GM23338 (cell line): Measurements from ENCODE around the gene UMODL1. TPM values are rescaled to one million over a fixed set of nuclear protein-coding genes. Genes with fewer than 3 reads are reported as not detected.

ENCODE experiments used
- ATAC-seq: fragments of 200-7000 bp; cut with Tn5 transposase; 3 replicates; pipeline ENCODE4 v1.9.1; 2020
- DNase-seq: peaks from one replicate; pipeline ENCODE4 v3.0.0-alpha.2; 2015; ENCODE audit warnings: low spot score
- H2AFZ ChIP-seq: fragments of 200-600 bp; sonication (generic); 2 replicates; pipeline ENCODE4 v1.8.0; 2016; ENCODE audit warnings: antibody characterized with exemption, mild to moderate bottlenecking, moderate library complexity
- H3F3A ChIP-seq: fragments of 200-600 bp; sonication (generic); replicated peaks from 2 replicates; pipeline ENCODE4 v1.8.0; 2017; ENCODE audit warnings: antibody characterized with exemption, mixed run types, low read depth
- H3K27ac ChIP-seq: fragments of 200-600 bp; sonication (generic); 2 replicates; pipeline ENCODE4 v1.6.1; 2016; ENCODE audit warnings: low read depth
- H3K27me3 ChIP-seq: fragments of 200-600 bp; sonication (generic); 2 replicates; pipeline ENCODE4 v1.8.0; 2016; ENCODE audit warnings: mild to moderate bottlenecking, mixed run types, moderate library complexity; ENCODE audit not compliant: insufficient read depth
- H3K36me3 ChIP-seq: fragments of 200-600 bp; sonication (generic); 2 replicates; pipeline ENCODE4 v1.8.0; 2016; ENCODE audit warnings: mild to moderate bottlenecking; ENCODE audit not compliant: insufficient read depth
- H3K4me1 ChIP-seq: fragments of 200-600 bp; sonication (generic); 2 replicates; pipeline ENCODE4 v1.8.0; 2016; ENCODE audit warnings: mild to moderate bottlenecking, moderate library complexity; ENCODE audit not compliant: insufficient read depth
- H3K4me2 ChIP-seq: fragments of 200-600 bp; sonication (generic); 2 replicates; pipeline ENCODE4 v1.7.1; 2017; ENCODE audit warnings: mixed run types
- H3K4me3 ChIP-seq: fragments of 200-600 bp; sonication (generic); 2 replicates; pipeline ENCODE4 v1.6.1; 2016; ENCODE audit warnings: mixed run types
- H3K79me2 ChIP-seq: fragments of 200-600 bp; sonication (generic); replicated peaks from 2 replicates; pipeline ENCODE4 v1.8.0; 2017; ENCODE audit warnings: mild to moderate bottlenecking; ENCODE audit not compliant: insufficient read depth
- H3K9me2 ChIP-seq: fragments of 200-600 bp; sonication (generic); 2 replicates; pipeline ENCODE4 v1.8.0; 2017; ENCODE audit not compliant: insufficient read depth
- H4K20me1 ChIP-seq: fragments of 200-600 bp; sonication (generic); replicated peaks from 2 replicates; pipeline ENCODE4 v1.8.0; 2017; ENCODE audit warnings: mild to moderate bottlenecking; ENCODE audit not compliant: insufficient read depth
- H3K27ac Mint-ChIP-seq: 2 replicates; pipeline ENCODE4 v1.8.0; 2020; ENCODE audit warnings: inconsistent platforms, mild to moderate bottlenecking, moderate library complexity, mixed read lengths
- H3K27me3 Mint-ChIP-seq: 3 replicates; pipeline ENCODE4 v1.8.0; 2022; ENCODE audit warnings: low read depth, mild to moderate bottlenecking, moderate library complexity, mixed read lengths, inconsistent platforms; ENCODE audit not compliant: insufficient read depth, poor library complexity
- H3K36me3 Mint-ChIP-seq: 3 replicates; pipeline ENCODE4 v1.8.0; 2021; ENCODE audit warnings: low read depth, mild to moderate bottlenecking, inconsistent platforms, moderate library complexity, mixed read lengths
- H3K4me1 Mint-ChIP-seq: 3 replicates; pipeline ENCODE4 v1.8.0; 2020; ENCODE audit warnings: mild to moderate bottlenecking, inconsistent platforms, mixed read lengths
- H3K4me3 Mint-ChIP-seq: 3 replicates; pipeline ENCODE4 v1.8.0; 2021; ENCODE audit warnings: moderate library complexity, mild to moderate bottlenecking, inconsistent platforms, mixed read lengths
- H3K9me3 Mint-ChIP-seq: 3 replicates; pipeline ENCODE4 v1.8.0; 2020; ENCODE audit warnings: moderate library complexity, mild to moderate bottlenecking, inconsistent platforms, mixed read lengths
- CREB1 ChIP-seq: fragments of 250-450 bp; sonication (Bioruptor Pico); IDR thresholded peaks from 2 replicates; pipeline ENCODE4 v1.5.0; 2020; ENCODE audit warnings: low read depth, mild to moderate bottlenecking, moderate library complexity
- CTCF ChIP-seq, 2 experiments: fragments of 200-600 bp in 1 of 2; sonication (generic) in 1 of 2; conservative IDR thresholded peaks; 2 replicates each; pipeline versions ENCODE4 v1.5.1 to v1.6.1; 2016 to 2017; ENCODE audit warnings: antibody characterized with exemption in 2 of 2, low read depth in 2 of 2, mild to moderate bottlenecking in 2 of 2, moderate library complexity in 1 of 2
- ETS1 ChIP-seq: IDR thresholded peaks from 2 replicates; pipeline ENCODE4 v1.6.1; 2016; ENCODE audit warnings: antibody characterized with exemption
- EZH2 ChIP-seq: fragments of 200-600 bp; sonication (generic); IDR thresholded peaks from one replicate; pipeline ENCODE4 v1.8.0; 2017; ENCODE audit warnings: antibody characterized with exemption, mild to moderate bottlenecking, low read depth; ENCODE audit not compliant: unreplicated experiment
- EZH2phosphoT487 ChIP-seq: fragments of 200-600 bp; sonication (generic); IDR thresholded peaks from one replicate; pipeline ENCODE4 v1.8.1; 2018; ENCODE audit warnings: antibody characterized with exemption; ENCODE audit not compliant: unreplicated experiment
- JUNB ChIP-seq: IDR thresholded peaks from one replicate; pipeline ENCODE4 v1.6.1; 2016; ENCODE audit warnings: antibody characterized with exemption; ENCODE audit not compliant: unreplicated experiment
- NANOG ChIP-seq: IDR thresholded peaks from 2 replicates; pipeline ENCODE4 v1.6.1; 2016; ENCODE audit warnings: antibody characterized with exemption, borderline replicate concordance
- POLR2AphosphoS5 ChIP-seq: IDR thresholded peaks from 2 replicates; pipeline ENCODE4 v1.6.1; 2016; ENCODE audit warnings: antibody characterized with exemption, low read depth
- REST ChIP-seq: IDR thresholded peaks from one replicate; pipeline ENCODE4 v1.6.1; 2018; ENCODE audit warnings: antibody characterized with exemption; ENCODE audit not compliant: unreplicated experiment
- STAT1 ChIP-seq: IDR thresholded peaks from one replicate; pipeline ENCODE4 v1.6.1; 2016; ENCODE audit warnings: antibody characterized with exemption; ENCODE audit not compliant: unreplicated experiment
- ZNF114 ChIP-seq: fragments of 250-450 bp; sonication (Bioruptor Pico); IDR thresholded peaks from 2 replicates; pipeline ENCODE4 v1.5.0; 2020; ENCODE audit warnings: mild to moderate bottlenecking, moderate library complexity
- ZNF331 ChIP-seq: fragments of 250-450 bp; sonication (Bioruptor Pico); IDR thresholded peaks from 2 replicates; pipeline ENCODE4 v1.5.0; 2020; ENCODE audit warnings: low read depth, mild to moderate bottlenecking, moderate library complexity
- ZNF462 ChIP-seq: fragments of 250-450 bp; sonication (Bioruptor Pico); IDR thresholded peaks from 2 replicates; pipeline ENCODE4 v1.5.0; 2020; ENCODE audit warnings: mild to moderate bottlenecking, moderate library complexity
- polyA plus RNA-seq: library from polyadenylated mRNA; unstranded; fragments of >200 nt; fragmentation: Nextera tagmentation; extraction: Ambion mirVana; gene quantifications from 2 replicates; pipeline ENCODE4 v1.2.1, GENCODE V29; 2016
- total RNA-seq: library from RNA; depleted of rRNA; stranded (reverse); fragments of >200 nt; shearing (Covaris generic); gene quantifications from 2 replicates; pipeline ENCODE4 v1.2.3, GENCODE V29; 2014

Gene UMODL1
- total and polyA plus RNA-seq, 2 experiments from 2014 or later, result not detected

- Mint-ChIP-seq H3K9me3 (no peaks in the 10 kb centered on the region), H3K36me3 (no peaks in the 10 kb centered on the region), H3K4me3 (no peak overlapping the region), H3K4me1 (no peaks in the 10 kb centered on the region; the same call in 2 of the 3 replicates), H3K27me3 (peaks cover 8% of the 10 kb centered on the region), H3K27ac (no peak overlapping the region)
- ATAC-seq (no peak), DNase-seq (no peak)
- Histone ChIP-seq H3K79me2 (no peaks in the 10 kb centered on the region), H3K4me1 (no peaks in the 10 kb centered on the region), H3K4me2 (no peak overlapping the region), H3K36me3 (no peaks in the 10 kb centered on the region), H3K4me3 (no peak overlapping the region), H3K27ac (no peak overlapping the region), H4K20me1 (no peaks in the 10 kb centered on the region), H3K9me2 (no peaks in the 10 kb centered on the region), H3F3A (no peaks in the 10 kb centered on the region), H2AFZ (no peak overlapping the region), H3K27me3 (no peaks in the 10 kb centered on the region)
- TF ChIP-seq EZH2 (no peak), ZNF331 (no peak), REST (no peak), JUNB (no peak), NANOG (no peak), ETS1 (no peak), EZH2phosphoT487 (no peak), POLR2AphosphoS5 (no peak), CTCF (conservative IDR thresholded peaks at IDR 0.05; ENCODE audit: low read depth in 2 of 2) (no peak), ZNF114 (CRISPR knock-in tag) (no peak), STAT1 (no peak), CREB1 (CRISPR knock-in tag) (no peak), ZNF462 (CRISPR knock-in tag) (no peak)
These were observed 69.2 kb downstream of the UMODL1 start for GRCh38 chr21:42140196-42140934.
